IMR-90 (cell line): Measurements from ENCODE around the gene EGFR. TPM values are rescaled to one million over a fixed set of nuclear protein-coding genes. Genes with fewer than 3 reads are reported as not detected.

Source experiments
- ATAC-seq: fragments of 200-7000 bp; cut with Tn5 transposase; 2 replicates; pipeline ENCODE4 v1.9.1; 2020; ENCODE audit warnings: low read depth, mild to moderate bottlenecking, moderate library complexity
- BruUV-seq: library from RNA; stranded (reverse); fragments of 400-500 nt; replicated peaks from 2 replicates; lab custom pipeline; 2021; lab: Mats Ljungman, UMichigan
- CTCF ChIA-PET: fragments of 300-600 bp; formaldehyde crosslinking; extraction: SDS; loops from one replicate; lab custom pipeline; 2021; ENCODE audit warnings: antibody characterized with exemption; lab: Yijun Ruan, JAX
- POLR2A ChIA-PET: fragments of 300-600 bp; sonication (Branson Sonifier 250); formaldehyde crosslinking; loops from one replicate; lab custom pipeline; 2022; ENCODE audit warnings: antibody characterized with exemption; ENCODE audit not compliant: unreplicated experiment; lab: Charles Lee
- DNase-seq: peaks from one replicate; pipeline ENCODE4 v3.0.0; 2013
- H2AFZ ChIP-seq: replicated peaks from 2 replicates; pipeline ENCODE3; 2013; ENCODE audit warnings: low read length, mild to moderate bottlenecking; ENCODE audit not compliant: poor library complexity
- H2AK5ac ChIP-seq: 2 replicates; pipeline ENCODE4 v1.6.1; 2013; ENCODE audit warnings: low read depth, low read length, inconsistent platforms
- H2AK9ac ChIP-seq: replicated peaks from 2 replicates; pipeline ENCODE3; 2013; ENCODE audit warnings: mild to moderate bottlenecking, low read depth, low read length, moderate library complexity; ENCODE audit not compliant: poor library complexity
- H2BK120ac ChIP-seq: 2 replicates; pipeline ENCODE4 v1.6.1; 2013; ENCODE audit warnings: low read depth, low read length, inconsistent platforms
- H2BK15ac ChIP-seq: 3 replicates; pipeline ENCODE4 v1.6.1; 2013; ENCODE audit warnings: low read depth, low read length, inconsistent platforms
- H2BK20ac ChIP-seq: 2 replicates; pipeline ENCODE4 v1.6.1; 2013; ENCODE audit warnings: low read depth, mild to moderate bottlenecking, inconsistent platforms, low read length, moderate library complexity
- H2BK5ac ChIP-seq: 2 replicates; pipeline ENCODE4 v1.6.1; 2013; ENCODE audit warnings: mild to moderate bottlenecking, low read depth, low read length, inconsistent platforms; ENCODE audit not compliant: poor library complexity, severe bottlenecking
- H3K14ac ChIP-seq: replicated peaks from 2 replicates; pipeline ENCODE4 v1.6.1; 2013; ENCODE audit warnings: low read depth, low read length, inconsistent platforms
- H3K18ac ChIP-seq: 2 replicates; pipeline ENCODE4 v1.6.1; 2013; ENCODE audit warnings: low read depth, low read length, control low read depth
- H3K23ac ChIP-seq: 2 replicates; pipeline ENCODE4 v1.6.1; 2013; ENCODE audit warnings: low read depth, low read length, inconsistent platforms
- H3K27ac ChIP-seq: 2 replicates; pipeline ENCODE4 v1.5.1; 2013; ENCODE audit warnings: mild to moderate bottlenecking, control low read depth, low read length; ENCODE audit not compliant: insufficient read depth
- H3K27me3 ChIP-seq: 2 replicates; pipeline ENCODE4 v1.6.1; 2013; ENCODE audit warnings: low read length; ENCODE audit not compliant: control insufficient read depth, insufficient read depth
- H3K36me3 ChIP-seq: 2 replicates; pipeline ENCODE4 v1.6.1; 2013; ENCODE audit warnings: low read length, mixed read lengths; ENCODE audit not compliant: control insufficient read depth, insufficient read depth
- H3K4ac ChIP-seq: 2 replicates; pipeline ENCODE4 v1.6.1; 2013; ENCODE audit warnings: low read depth, low read length, inconsistent platforms
- H3K4me1 ChIP-seq: 2 replicates; pipeline ENCODE4 v1.6.1; 2013; ENCODE audit warnings: low read length, mixed read lengths; ENCODE audit not compliant: control insufficient read depth, insufficient read depth
- H3K4me2 ChIP-seq: 2 replicates; pipeline ENCODE4 v1.6.1; 2013; ENCODE audit warnings: low read depth, mild to moderate bottlenecking, control low read depth, low read length, moderate library complexity
- H3K4me3 ChIP-seq: 2 replicates; pipeline ENCODE4 v1.5.1; 2013; ENCODE audit warnings: low read depth, mild to moderate bottlenecking, control low read depth, low read length, moderate library complexity; ENCODE audit not compliant: insufficient read depth
- H3K56ac ChIP-seq: 2 replicates; pipeline ENCODE4 v1.6.1; 2013; ENCODE audit warnings: low read length, inconsistent platforms; ENCODE audit not compliant: insufficient read depth; ENCODE audit errors: extremely low read depth
- H3K79me1 ChIP-seq, 2 experiments: 2 replicates each; pipeline ENCODE4 v1.6.1; 2013; ENCODE audit warnings: low read length in 2 of 2, inconsistent platforms in 1 of 2, low read depth in 1 of 2
- H3K9ac ChIP-seq: 2 replicates; pipeline ENCODE4 v1.6.1; 2013; ENCODE audit warnings: low read depth, low read length, control low read depth
- H3K9me1 ChIP-seq: 2 replicates; pipeline ENCODE4 v1.6.1; 2013; ENCODE audit warnings: low read length, inconsistent platforms; ENCODE audit not compliant: insufficient read depth
- H3K9me3 ChIP-seq: 2 replicates; pipeline ENCODE4 v1.6.1; 2013; ENCODE audit warnings: low read length; ENCODE audit not compliant: control insufficient read depth, insufficient read depth
- H4K20me1 ChIP-seq: 2 replicates; pipeline ENCODE4 v1.6.1; 2013; ENCODE audit warnings: low read length, inconsistent platforms; ENCODE audit not compliant: insufficient read depth
- H4K5ac ChIP-seq: 2 replicates; pipeline ENCODE4 v1.6.1; 2013; ENCODE audit warnings: mild to moderate bottlenecking, low read depth, low read length, control low read depth
- H4K8ac ChIP-seq, 2 experiments: 2 replicates each; pipeline ENCODE4 v1.6.1; 2013; ENCODE audit warnings: low read depth in 2 of 2, low read length in 2 of 2, control low read depth in 1 of 2, inconsistent platforms in 1 of 2
- H4K91ac ChIP-seq: 2 replicates; pipeline ENCODE4 v1.6.1; 2013; ENCODE audit warnings: low read depth, low read length, inconsistent platforms; ENCODE audit not compliant: insufficient read depth
- BHLHE40 ChIP-seq: fragments of 150-350 bp; IDR thresholded peaks from 2 replicates; pipeline ENCODE4 v1.6.1; 2016; ENCODE audit warnings: mild to moderate bottlenecking, low read depth, low read length
- CEBPB ChIP-seq: IDR thresholded peaks from 2 replicates; pipeline ENCODE4 v1.6.1; 2012; ENCODE audit warnings: low read depth, low read length, improper control_type of control experiment
- CHD1 ChIP-seq: IDR thresholded peaks from 2 replicates; pipeline ENCODE4 v1.6.1; 2012; ENCODE audit warnings: low read depth, low read length, improper control_type of control experiment
- FOS ChIP-seq: fragments of 150-350 bp; IDR thresholded peaks from 2 replicates; pipeline ENCODE4 v1.6.1; 2016; ENCODE audit warnings: low read depth, low read length
- MAFK ChIP-seq: IDR thresholded peaks from 2 replicates; pipeline ENCODE4 v1.6.1; 2012; ENCODE audit warnings: low read depth, low read length, improper control_type of control experiment
- MAZ ChIP-seq: IDR thresholded peaks from 2 replicates; pipeline ENCODE4 v1.6.1; 2012; ENCODE audit warnings: low read depth, mild to moderate bottlenecking, low read length, improper control_type of control experiment, moderate library complexity, borderline replicate concordance
- MXI1 ChIP-seq: IDR thresholded peaks from 2 replicates; pipeline ENCODE4 v1.6.1; 2012; ENCODE audit warnings: low read depth, mild to moderate bottlenecking, low read length, moderate library complexity, borderline replicate concordance
- NFE2L2 ChIP-seq: fragments of 150-350 bp; IDR thresholded peaks from 2 replicates; pipeline ENCODE4 v1.6.1; 2016; ENCODE audit warnings: low read depth, mild to moderate bottlenecking, low read length
- POLR2A ChIP-seq: IDR thresholded peaks from 2 replicates; pipeline ENCODE4 v1.6.1; 2012; ENCODE audit warnings: mild to moderate bottlenecking, low read depth, low read length
- RAD21 ChIP-seq: IDR thresholded peaks from 2 replicates; pipeline ENCODE4 v1.6.1; 2012; ENCODE audit warnings: low read length, improper control_type of control experiment
- RCOR1 ChIP-seq: IDR thresholded peaks from 2 replicates; pipeline ENCODE4 v1.6.1; 2012; ENCODE audit warnings: mild to moderate bottlenecking, low read length, improper control_type of control experiment; ENCODE audit not compliant: insufficient replicate concordance
- RFX5 ChIP-seq: IDR thresholded peaks from 2 replicates; pipeline ENCODE4 v1.8.0; 2012; ENCODE audit warnings: low read depth, mild to moderate bottlenecking, low read length, moderate library complexity
- SMC3 ChIP-seq: fragments of 150-350 bp; IDR thresholded peaks from 2 replicates; pipeline ENCODE4 v1.6.1; 2016; ENCODE audit warnings: low read depth, mild to moderate bottlenecking, antibody characterized with exemption, low read length, moderate library complexity
- WGBS, 2 experiments: methylation state at CpG; one replicate each; pipeline versions ENCODE4 v1.1.5 to v1.1.7; 2013; ENCODE audit warnings: missing lambda C conversion rate in 2 of 2; ENCODE audit not compliant: insufficient read length in 1 of 2; ENCODE audit errors: extremely low coverage in 2 of 2; 5-methylcytosine and 5-hydroxymethylcytosine counted together
- dilution Hi-C: fragments of 300-500 bp; cut with HindIII; formaldehyde crosslinking; loops from one replicate; pipeline ENCODE4 v1.14.3; 2018; ENCODE audit warnings: low sequenced_read_pairs; ENCODE audit not compliant: unreplicated experiment
- in situ Hi-C: fragments of 300-500 bp; cut with MboI; formaldehyde crosslinking; loops from 3 replicates; pipeline ENCODE4 v1.14.3; 2019; ENCODE audit warnings: low sequenced_read_pairs, inconsistent platforms, mixed read lengths
- intact Hi-C: fragments of 100-400 bp; cut with micrococcal nuclease; formaldehyde crosslinking; loops from 2 replicates; pipeline ENCODE4 v1.10.0; 2022
- polyA plus RNA-seq, 3 experiments: library from polyadenylated mRNA; depleted of rRNA; stranded (reverse); fragments of >200 nt; gene quantifications; 2 replicates each; pipeline ENCODE4 v1.2.3, GENCODE V29; 2012; ENCODE audit warnings: low replicate concordance in 1 of 3
- total RNA-seq: library from RNA; depleted of rRNA; stranded (reverse); fragments of >200 nt; gene quantifications from 2 replicates; pipeline ENCODE4 v1.2.3, GENCODE V29; 2012
- TF ChIP-seq, protein P1 (sequence below): fragments of 150-350 bp; IDR thresholded peaks from 2 replicates; pipeline ENCODE4 v1.6.1; 2016; ENCODE audit warnings: low read depth, mild to moderate bottlenecking, low read length, moderate library complexity, borderline replicate concordance
- TF ChIP-seq, protein P2 (sequence below): conservative IDR thresholded peaks from 2 replicates; pipeline ENCODE4 v1.5.1; 2012; ENCODE audit warnings: mild to moderate bottlenecking, low read depth, low read length, improper control_type of control experiment
- TF ChIP-seq, protein P3 (sequence below): fragments of 150-350 bp; IDR thresholded peaks from 2 replicates; pipeline ENCODE4 v1.6.1; 2017; ENCODE audit warnings: mild to moderate bottlenecking, antibody characterized with exemption, low read length, low read depth

The EGFR gene
- total and polyA plus RNA-seq, 2 of the 4 experiments (the other 2 are of a cell fraction), result 36.9 to 60.4 TPM

DNA sequence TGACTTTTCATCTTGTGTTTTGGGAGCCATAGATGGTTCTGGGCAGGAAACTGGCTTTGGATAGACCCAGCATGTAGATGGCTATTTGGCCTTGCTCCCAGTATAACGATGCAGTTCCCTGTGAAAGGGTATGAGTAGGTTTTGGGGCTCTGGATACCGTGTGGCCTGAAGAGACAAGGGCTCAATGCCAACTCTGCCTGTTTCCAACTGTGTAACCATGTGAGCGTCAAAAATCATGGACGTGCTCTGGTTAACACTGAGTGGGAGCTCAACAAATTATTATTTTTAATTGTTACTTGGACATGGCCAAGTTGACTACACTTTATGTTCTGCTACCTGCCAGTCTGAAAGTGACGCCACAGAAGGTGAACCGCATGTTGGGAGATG lies 41.8 kb downstream of the EGFR start:
- no peaks in the 10 kb centered on the region for H3K9me3 ChIP-seq
- no TSS peak for BruUV-seq

More for the DNA sequence above, 41.8 kb downstream of the EGFR start:
- H3K4ac ChIP-seq, result peak overlapping the region; percentile 74
- H4K8ac ChIP-seq, result peak overlapping the region; percentile 37 to 79; a peak in 3 of 4 replicates
- H3K9me1 ChIP-seq, result peaks cover 27% of the 10 kb centered on the region
- peaks cover 31 to 68% of the 10 kb centered on the region in 2 experiments for H3K79me1 ChIP-seq
- H3K23ac ChIP-seq, result peak overlapping the region; percentile 66; the same call in 1 of the 2 replicates
- ChIA-PET CTCF (no interaction called here), POLR2A (no interaction called here)
- peak overlapping the region; percentile 73 for H4K91ac ChIP-seq
- peak overlapping the region; percentile 53; the same call in 1 of the 2 replicates for H3K27ac ChIP-seq
- H3K27me3 ChIP-seq, result no peaks in the 10 kb centered on the region
- TF ChIP-seq POLR2A, result no peak
- no peak for TF ChIP-seq MAFK
- no peak for TF ChIP-seq RAD21
- TF ChIP-seq BHLHE40, result no peak
- no peak for TF ChIP-seq FOS
- TF ChIP-seq, protein P1, sequence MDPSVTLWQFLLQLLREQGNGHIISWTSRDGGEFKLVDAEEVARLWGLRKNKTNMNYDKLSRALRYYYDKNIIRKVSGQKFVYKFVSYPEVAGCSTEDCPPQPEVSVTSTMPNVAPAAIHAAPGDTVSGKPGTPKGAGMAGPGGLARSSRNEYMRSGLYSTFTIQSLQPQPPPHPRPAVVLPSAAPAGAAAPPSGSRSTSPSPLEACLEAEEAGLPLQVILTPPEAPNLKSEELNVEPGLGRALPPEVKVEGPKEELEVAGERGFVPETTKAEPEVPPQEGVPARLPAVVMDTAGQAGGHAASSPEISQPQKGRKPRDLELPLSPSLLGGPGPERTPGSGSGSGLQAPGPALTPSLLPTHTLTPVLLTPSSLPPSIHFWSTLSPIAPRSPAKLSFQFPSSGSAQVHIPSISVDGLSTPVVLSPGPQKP, result no peak
- no peak for TF ChIP-seq RCOR1
- TF ChIP-seq, protein P2, sequence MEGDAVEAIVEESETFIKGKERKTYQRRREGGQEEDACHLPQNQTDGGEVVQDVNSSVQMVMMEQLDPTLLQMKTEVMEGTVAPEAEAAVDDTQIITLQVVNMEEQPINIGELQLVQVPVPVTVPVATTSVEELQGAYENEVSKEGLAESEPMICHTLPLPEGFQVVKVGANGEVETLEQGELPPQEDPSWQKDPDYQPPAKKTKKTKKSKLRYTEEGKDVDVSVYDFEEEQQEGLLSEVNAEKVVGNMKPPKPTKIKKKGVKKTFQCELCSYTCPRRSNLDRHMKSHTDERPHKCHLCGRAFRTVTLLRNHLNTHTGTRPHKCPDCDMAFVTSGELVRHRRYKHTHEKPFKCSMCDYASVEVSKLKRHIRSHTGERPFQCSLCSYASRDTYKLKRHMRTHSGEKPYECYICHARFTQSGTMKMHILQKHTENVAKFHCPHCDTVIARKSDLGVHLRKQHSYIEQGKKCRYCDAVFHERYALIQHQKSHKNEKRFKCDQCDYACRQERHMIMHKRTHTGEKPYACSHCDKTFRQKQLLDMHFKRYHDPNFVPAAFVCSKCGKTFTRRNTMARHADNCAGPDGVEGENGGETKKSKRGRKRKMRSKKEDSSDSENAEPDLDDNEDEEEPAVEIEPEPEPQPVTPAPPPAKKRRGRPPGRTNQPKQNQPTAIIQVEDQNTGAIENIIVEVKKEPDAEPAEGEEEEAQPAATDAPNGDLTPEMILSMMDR, result no peak
- TF ChIP-seq, protein P3, sequence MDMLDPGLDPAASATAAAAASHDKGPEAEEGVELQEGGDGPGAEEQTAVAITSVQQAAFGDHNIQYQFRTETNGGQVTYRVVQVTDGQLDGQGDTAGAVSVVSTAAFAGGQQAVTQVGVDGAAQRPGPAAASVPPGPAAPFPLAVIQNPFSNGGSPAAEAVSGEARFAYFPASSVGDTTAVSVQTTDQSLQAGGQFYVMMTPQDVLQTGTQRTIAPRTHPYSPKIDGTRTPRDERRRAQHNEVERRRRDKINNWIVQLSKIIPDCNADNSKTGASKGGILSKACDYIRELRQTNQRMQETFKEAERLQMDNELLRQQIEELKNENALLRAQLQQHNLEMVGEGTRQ, result no peak
- TF ChIP-seq RFX5, result no peak
- TF ChIP-seq MAZ, result no peak
- no peak for TF ChIP-seq NFE2L2
- TF ChIP-seq SMC3, result no peak
- no peak for TF ChIP-seq MXI1
- no peak for TF ChIP-seq CHD1
- TF ChIP-seq CEBPB, result no peak
- H2BK5ac ChIP-seq, result peak overlapping the region; percentile 97
- peak overlapping the region; percentile 50 for H2BK20ac ChIP-seq
- H3K9ac ChIP-seq, result no peak overlapping the region
- 100% methylated on average over 2 of the region's 6 CpGs; no CpG with 5 or more reads in 1 of the 2 experiments for WGBS, 2 experiments
- dilution Hi-C loops (no loop called here), intact Hi-C loops (no loop called here), in situ Hi-C loops (no loop called here)
- ATAC-seq, result no peak
- peak overlapping the region; percentile 38 for H3K14ac ChIP-seq
- H2BK120ac ChIP-seq, result peak overlapping the region; percentile 48
- peak overlapping the region; percentile 52; the same call in 2 of the 3 replicates for H2BK15ac ChIP-seq
- no peak for DNase-seq
- peak overlapping the region; percentile 55 for H3K18ac ChIP-seq
- H3K56ac ChIP-seq, result no peak overlapping the region
- H2AK5ac ChIP-seq, result peak overlapping the region; percentile 33; the same call in 1 of the 2 replicates
- H3K4me3 ChIP-seq, result no peak overlapping the region
- H2AK9ac ChIP-seq, result peak overlapping the region; percentile 8
- no peak overlapping the region for H2AFZ ChIP-seq
- H4K20me1 ChIP-seq, result peaks cover 3% of the 10 kb centered on the region; the same call in 1 of the 2 replicates
- H3K4me2 ChIP-seq, result no peak overlapping the region
- H3K4me1 ChIP-seq, result peaks cover 40% of the 10 kb centered on the region
- H3K36me3 ChIP-seq, result peaks cover 5% of the 10 kb centered on the region; the same call in 1 of the 2 replicates
- H4K5ac ChIP-seq, result peak overlapping the region; percentile 48
